Frontal cortex (tissue), 4 donors: ENCODE results near the gene NPIPB5. TPM values are rescaled to one million over a fixed set of nuclear protein-coding genes. Genes with fewer than 3 reads are reported as not detected.
"Not testable (repeated sequence)": the region's sequence is repeated elsewhere in the genome, so short reads cannot be mapped to it uniquely, and the experiment has no call there.

Experiments
- DNase-seq, 2 donors: peaks; one replicate each; pipeline ENCODE4 v3.0.0; 2012; ENCODE audit warnings: low spot score in 2 of 2
- FAIRE-seq: peaks from 2 replicates; lab custom pipeline; 2012; peaks lifted over from hg19 to GRCh38; lab: Jason Lieb, UNC
- small RNA-seq: library from RNA; depleted of rRNA; stranded (forward); fragments of <200 nt; gene quantifications from one replicate; pipeline ENCODE3, GENCODE V24; 2014
- total RNA-seq: library from RNA; depleted of rRNA; stranded (reverse); fragments of >200 nt; gene quantifications from one replicate; pipeline ENCODE4 v1.2.3, GENCODE V29; 2014
- donor health status: control.
- donor health status: control.
- donor health status: control.

NPIPB5 gene
- total RNA-seq, result 110 TPM

GRCh38 chr16:22510591-22510990, at the start of gene NPIPB5:
NPIPB5 (plus strand) TSS chr16:22510891; CDS start chr16:22513802, 2,911 bp downstream.
- not testable (repeated sequence) for FAIRE-seq, DNase-seq

GRCh38 chr16:22468846-22469245, 41.8 kb upstream of the NPIPB5 start:
- DNase-seq, result not testable (repeated sequence)

GRCh38 chr16:22537996-22538395, 27.3 kb downstream of the NPIPB5 start:
- DNase-seq, FAIRE-seq: not testable (repeated sequence)

More at GRCh38 chr16:22468846-22469245, 41.8 kb upstream of the NPIPB5 start:
- not testable (repeated sequence) for FAIRE-seq

DNA sequence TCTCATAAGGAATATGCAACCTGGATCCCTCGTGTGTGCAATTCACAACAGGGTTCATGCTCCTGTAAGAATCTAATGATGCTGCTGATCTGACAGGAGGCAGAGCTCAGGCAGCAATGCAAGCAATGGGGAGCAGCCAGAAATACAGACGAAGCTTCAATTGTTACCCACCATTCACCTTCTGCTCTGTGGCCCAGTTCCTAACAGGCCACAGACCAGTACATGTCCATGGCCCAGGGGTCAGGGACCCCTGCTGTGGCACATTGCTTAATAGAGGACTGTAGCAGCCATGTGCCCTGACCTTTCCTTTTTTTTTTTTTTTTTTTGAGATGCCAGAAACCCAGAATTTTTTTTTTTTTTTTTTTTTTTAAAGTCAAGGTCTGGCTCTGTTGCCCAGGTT, 34.1 kb downstream of the NPIPB5 start:
- FAIRE-seq, DNase-seq: not testable (repeated sequence)

DNA sequence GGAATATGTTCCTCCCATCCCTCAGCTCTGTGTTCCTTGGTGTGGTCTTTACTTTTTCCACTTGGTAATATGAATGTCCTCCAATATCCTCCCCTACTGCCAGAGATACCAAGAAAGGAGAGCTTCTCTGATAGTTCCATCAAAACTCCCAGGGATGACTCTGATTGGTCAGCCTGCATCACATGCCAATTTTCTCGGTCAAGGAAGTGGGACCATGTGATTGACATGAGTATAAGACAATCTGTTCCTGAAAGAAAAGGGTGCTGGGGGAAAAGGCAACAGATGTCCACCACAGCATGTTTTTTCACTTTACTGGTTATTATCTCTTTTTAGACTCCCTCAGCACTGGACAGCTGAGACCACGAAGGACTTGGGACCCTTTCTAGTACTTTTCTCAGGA, 35.9 kb downstream of the NPIPB5 start:
- DNase-seq, FAIRE-seq: not testable (repeated sequence)

DNA sequence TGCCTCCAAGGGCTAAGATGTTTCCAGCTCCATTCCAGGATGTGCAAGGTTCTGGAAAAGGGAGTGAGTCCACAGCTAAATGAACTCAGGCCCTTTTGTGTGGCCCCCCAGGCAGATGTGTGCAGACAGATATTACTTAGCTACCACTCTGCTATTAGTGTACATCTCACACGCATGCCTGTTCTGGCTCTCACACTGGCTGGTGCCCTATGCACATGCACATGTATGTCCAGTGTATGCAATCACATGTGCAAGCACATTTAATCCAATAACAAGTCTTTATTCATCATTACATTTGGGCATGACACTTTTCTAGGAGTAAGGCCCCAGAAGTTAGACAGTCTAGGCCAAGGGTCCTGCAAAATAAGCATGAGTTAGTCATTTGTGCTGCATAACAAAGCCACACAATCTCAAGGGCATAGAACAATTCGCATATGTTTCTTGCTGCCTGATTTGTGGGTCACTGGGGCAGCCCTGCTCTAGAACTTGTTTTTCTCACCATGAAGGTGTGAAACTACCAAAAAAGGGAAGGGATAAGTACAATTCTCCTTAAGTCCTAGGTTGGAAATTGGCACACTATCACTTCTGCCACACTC, 36.6 kb downstream of the NPIPB5 start:
- not testable (repeated sequence) for FAIRE-seq, DNase-seq

GRCh38 chr16:22549853-22550252, 39.2 kb downstream of the NPIPB5 start:
- FAIRE-seq, DNase-seq: not testable (repeated sequence)

DNA sequence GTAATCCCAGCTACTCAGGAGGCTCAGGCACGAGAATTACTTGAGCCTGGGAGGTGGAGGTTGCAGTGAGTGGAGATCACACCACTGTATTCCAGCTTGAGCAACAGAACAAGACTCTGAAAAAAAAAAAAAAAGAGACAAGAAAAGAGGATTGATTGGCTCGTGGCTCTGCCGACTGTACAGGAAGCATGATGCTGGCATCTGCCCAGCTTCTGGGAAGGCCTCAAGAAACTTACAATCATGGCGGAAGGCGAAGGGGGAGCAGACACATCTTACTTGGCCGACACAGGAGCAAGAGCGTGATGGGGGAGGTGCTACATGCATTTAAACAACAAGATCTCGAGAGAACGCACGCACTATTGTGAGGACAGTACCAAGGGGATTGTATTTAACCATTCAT, 40.5 kb downstream of the NPIPB5 start:
- not testable (repeated sequence) for DNase-seq, FAIRE-seq

DNA sequence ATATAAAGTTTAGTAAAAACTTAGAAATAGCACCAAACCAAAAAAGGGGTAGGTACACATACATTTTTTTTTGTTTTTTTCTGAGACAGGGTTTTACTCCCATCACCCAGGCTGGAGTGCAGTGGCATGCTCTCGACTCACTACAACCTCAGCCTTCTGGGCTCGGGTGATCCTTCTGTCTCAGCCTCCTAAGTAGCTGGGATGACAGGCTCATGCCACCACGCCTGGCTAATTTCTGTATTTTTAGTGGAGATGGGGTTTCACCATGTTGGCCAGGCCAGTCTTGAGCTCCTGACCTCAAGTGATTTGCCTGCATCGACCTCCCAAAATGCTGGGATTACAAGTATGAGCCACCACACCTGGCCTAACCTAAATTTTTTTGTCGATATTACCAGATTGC, 41.0 kb downstream of the NPIPB5 start:
- not testable (repeated sequence) for DNase-seq, FAIRE-seq

GRCh38 chr16:22556759-22557158, 46.1 kb downstream of the NPIPB5 start:
- DNase-seq, FAIRE-seq: not testable (repeated sequence)

Small RNAs within 50 kb of the gene (small RNA-seq; reads per million reads assigned to genes)
- not detected for gene AC106788.1

Other genes with a start within 250 kb of the NPIPB5 start
- gene POLR3E, start 213.5 kb upstream of the NPIPB5 start, total RNA-seq, result 19.6 TPM
- 11.8 TPM for gene CDR2, start 136.3 kb upstream of the NPIPB5 start, total RNA-seq